ENCODE measurements around the gene BCL7A.

DNA sequence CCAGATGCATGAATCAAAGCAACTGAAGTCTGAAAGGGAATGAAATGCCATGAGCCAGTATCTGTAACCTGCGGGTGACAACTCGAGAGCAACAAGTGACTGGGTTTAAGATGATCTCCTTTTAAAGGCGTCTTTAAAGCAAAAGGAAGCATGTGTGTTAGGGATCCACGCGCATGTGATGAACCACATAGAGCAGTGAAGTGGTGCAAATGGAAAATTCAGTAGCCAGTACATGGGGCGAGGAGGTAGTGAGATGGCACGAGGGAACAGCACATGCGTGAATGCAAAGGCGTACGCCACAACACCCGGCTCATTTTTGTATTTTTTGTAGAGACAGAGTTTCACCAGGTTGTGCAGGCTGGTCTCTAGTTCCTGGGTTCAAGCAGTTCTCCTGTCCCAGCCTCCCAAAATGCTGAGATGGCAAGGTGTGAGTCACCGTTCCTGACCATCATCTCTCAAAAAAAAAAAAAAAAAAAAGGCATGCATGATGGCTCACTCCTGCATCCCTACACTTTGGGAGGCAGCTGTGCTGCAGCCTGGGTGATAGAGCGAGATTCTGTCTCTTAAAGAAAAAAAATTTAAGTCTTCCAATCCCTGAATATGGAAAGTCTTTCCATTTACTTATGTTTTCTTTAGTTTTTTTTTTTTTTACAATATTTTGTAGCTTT lies 24.6 kb upstream of the BCL7A start:
- TF ChIP-seq, protein P1, sequence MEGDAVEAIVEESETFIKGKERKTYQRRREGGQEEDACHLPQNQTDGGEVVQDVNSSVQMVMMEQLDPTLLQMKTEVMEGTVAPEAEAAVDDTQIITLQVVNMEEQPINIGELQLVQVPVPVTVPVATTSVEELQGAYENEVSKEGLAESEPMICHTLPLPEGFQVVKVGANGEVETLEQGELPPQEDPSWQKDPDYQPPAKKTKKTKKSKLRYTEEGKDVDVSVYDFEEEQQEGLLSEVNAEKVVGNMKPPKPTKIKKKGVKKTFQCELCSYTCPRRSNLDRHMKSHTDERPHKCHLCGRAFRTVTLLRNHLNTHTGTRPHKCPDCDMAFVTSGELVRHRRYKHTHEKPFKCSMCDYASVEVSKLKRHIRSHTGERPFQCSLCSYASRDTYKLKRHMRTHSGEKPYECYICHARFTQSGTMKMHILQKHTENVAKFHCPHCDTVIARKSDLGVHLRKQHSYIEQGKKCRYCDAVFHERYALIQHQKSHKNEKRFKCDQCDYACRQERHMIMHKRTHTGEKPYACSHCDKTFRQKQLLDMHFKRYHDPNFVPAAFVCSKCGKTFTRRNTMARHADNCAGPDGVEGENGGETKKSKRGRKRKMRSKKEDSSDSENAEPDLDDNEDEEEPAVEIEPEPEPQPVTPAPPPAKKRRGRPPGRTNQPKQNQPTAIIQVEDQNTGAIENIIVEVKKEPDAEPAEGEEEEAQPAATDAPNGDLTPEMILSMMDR (IDR thresholded peaks at IDR 0.05): no peak
- no peak for TF ChIP-seq POLR2A (IDR thresholded peaks at IDR 0.05)
